Panc1 (cell line): ENCODE measurements around the gene ZFR2. TPM values are rescaled to one million over a fixed set of nuclear protein-coding genes. Genes with fewer than 3 reads are reported as not detected.

Experiments used
- ATAC-seq: fragments of 200-7000 bp; cut with Tn5 transposase; 2 replicates; pipeline ENCODE4 v1.9.1; 2020; ENCODE audit warnings: mild to moderate bottlenecking, moderate library complexity
- BruUV-seq: library from RNA; stranded (reverse); fragments of 400-500 nt; replicated peaks from 2 replicates; lab custom pipeline; 2021; lab: Mats Ljungman, UMichigan
- CTCF ChIA-PET: fragments of 300-600 bp; sonication (Branson Sonifier 250); formaldehyde crosslinking; loops from one replicate; lab custom pipeline; 2022; ENCODE audit warnings: antibody characterized with exemption; lab: Charles Lee
- POLR2A ChIA-PET: fragments of 300-600 bp; sonication (Branson Sonifier 250); formaldehyde crosslinking; loops from one replicate; lab custom pipeline; 2022; ENCODE audit warnings: antibody characterized with exemption; lab: Charles Lee
- DNase-seq: peaks from one replicate; pipeline ENCODE4 v3.0.0-alpha.2; 2010; ENCODE audit warnings: low read depth, low spot score
- H3K27ac ChIP-seq: 2 replicates; pipeline ENCODE4 v1.5.1; 2011; ENCODE audit warnings: mild to moderate bottlenecking, low read length, inconsistent platforms
- H3K27me3 ChIP-seq: fragments of 200-500 bp; sonication (Bioruptor generic); 2 replicates; pipeline ENCODE4 v1.6.0; 2014; ENCODE audit warnings: low read length, inconsistent platforms; ENCODE audit not compliant: control insufficient read depth, insufficient read depth
- H3K36me3 ChIP-seq: fragments of 200-500 bp; sonication (Bioruptor generic); 2 replicates; pipeline ENCODE4 v1.5.1; 2014; ENCODE audit warnings: inconsistent platforms, mild to moderate bottlenecking, low read length, moderate library complexity; ENCODE audit not compliant: control insufficient read depth, insufficient read depth
- H3K4me1 ChIP-seq: 2 replicates; pipeline ENCODE4 v1.5.1; 2011; ENCODE audit warnings: inconsistent platforms, mild to moderate bottlenecking, low read length, moderate library complexity; ENCODE audit not compliant: control insufficient read depth, insufficient read depth
- H3K4me3 ChIP-seq, 2 experiments: 2 replicates each; pipeline ENCODE4 v1.5.1; 2011 to 2012; ENCODE audit warnings: low read depth in 2 of 2, low read length in 2 of 2, mild to moderate bottlenecking in 2 of 2, inconsistent platforms in 1 of 2, moderate library complexity in 1 of 2
- H3K9me3 ChIP-seq: fragments of 200-500 bp; sonication (Bioruptor generic); 2 replicates; pipeline ENCODE4 v1.5.1; 2014; ENCODE audit warnings: low read depth, mild to moderate bottlenecking, inconsistent platforms, low read length, moderate library complexity; ENCODE audit not compliant: control insufficient read depth, insufficient read depth
- POLR2AphosphoS5 ChIP-seq: IDR thresholded peaks from 2 replicates; pipeline ENCODE4 v1.6.1; 2012; ENCODE audit warnings: mild to moderate bottlenecking, low read depth, low read length, moderate library complexity
- SIN3A ChIP-seq: IDR thresholded peaks from 2 replicates; pipeline ENCODE4 v1.6.1; 2012; ENCODE audit warnings: low read depth, mild to moderate bottlenecking, low read length, moderate library complexity, borderline replicate concordance; ENCODE audit not compliant: insufficient read depth
- TCF7L2 ChIP-seq: IDR thresholded peaks from 2 replicates; pipeline ENCODE4 v1.6.1; 2011; ENCODE audit warnings: mild to moderate bottlenecking, low read depth, low read length, inconsistent platforms
- in situ Hi-C: cut with HindIII; loops from 2 replicates; pipeline ENCODE4 v1.10.0; 2016; ENCODE audit warnings: low sequenced_read_pairs, low pct_unique_long_range_greater_than_20kb
- intact Hi-C: fragments of 100-400 bp; cut with micrococcal nuclease; formaldehyde crosslinking; loops from one replicate; pipeline ENCODE4 v1.10.0; 2022; ENCODE audit not compliant: unreplicated experiment
- total RNA-seq: library from RNA; stranded (reverse); gene quantifications from one replicate; pipeline ENCODE4 v1.2.1, GENCODE V29; 2021; ENCODE audit not compliant: unreplicated experiment
- TF ChIP-seq, protein P1 (sequence below), 2 experiments: IDR thresholded peaks; 2 replicates each; pipeline ENCODE4 v1.6.1; 2011 to 2012; ENCODE audit warnings: low read depth in 2 of 2, control low read depth in 1 of 2, low read length in 1 of 2, mild to moderate bottlenecking in 1 of 2, moderate library complexity in 1 of 2; ENCODE audit not compliant: insufficient read depth in 1 of 2
- TF ChIP-seq, protein P2 (sequence below): fragments of 450-650 bp; IDR thresholded peaks from 2 replicates; pipeline ENCODE4 v1.5.1; 2017; ENCODE audit warnings: mild to moderate bottlenecking

ZFR2 gene
- total RNA-seq, 1 experiment from 2014 or later = 0.74 TPM

DNA sequence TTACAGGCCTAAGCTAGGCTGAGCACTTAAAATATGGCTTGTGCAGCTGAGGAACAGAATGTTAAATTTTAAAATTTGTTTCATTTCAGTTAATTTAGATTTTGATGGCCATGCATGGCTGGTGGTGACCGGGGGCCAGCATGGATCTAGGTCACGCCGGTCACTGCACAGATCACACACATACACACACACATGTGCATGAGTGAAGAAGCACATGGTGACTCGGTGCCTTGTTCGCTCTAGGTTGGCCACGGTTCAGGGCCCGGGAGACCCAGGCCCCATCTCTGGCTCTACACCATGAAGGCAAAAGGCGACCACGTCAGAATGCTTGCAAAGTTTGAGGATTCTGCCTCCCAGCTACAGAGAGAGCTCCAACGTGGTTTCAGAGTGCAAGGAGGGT lies 28.0 kb downstream of the ZFR2 start:
- H3K27me3 ChIP-seq = no peaks in the 10 kb centered on the region
- ATAC-seq (no peak), DNase-seq (no peak)
- no peaks in the 10 kb centered on the region for H3K36me3 ChIP-seq
- H3K4me3 ChIP-seq = no peak overlapping the region
- H3K9me3 ChIP-seq = no peaks in the 10 kb centered on the region
- intact Hi-C loops (no loop called here), in situ Hi-C loops (no loop called here)
- CTCF ChIA-PET = no interaction called here
- H3K4me1 ChIP-seq = no peaks in the 10 kb centered on the region
- TF ChIP-seq, protein P1, sequence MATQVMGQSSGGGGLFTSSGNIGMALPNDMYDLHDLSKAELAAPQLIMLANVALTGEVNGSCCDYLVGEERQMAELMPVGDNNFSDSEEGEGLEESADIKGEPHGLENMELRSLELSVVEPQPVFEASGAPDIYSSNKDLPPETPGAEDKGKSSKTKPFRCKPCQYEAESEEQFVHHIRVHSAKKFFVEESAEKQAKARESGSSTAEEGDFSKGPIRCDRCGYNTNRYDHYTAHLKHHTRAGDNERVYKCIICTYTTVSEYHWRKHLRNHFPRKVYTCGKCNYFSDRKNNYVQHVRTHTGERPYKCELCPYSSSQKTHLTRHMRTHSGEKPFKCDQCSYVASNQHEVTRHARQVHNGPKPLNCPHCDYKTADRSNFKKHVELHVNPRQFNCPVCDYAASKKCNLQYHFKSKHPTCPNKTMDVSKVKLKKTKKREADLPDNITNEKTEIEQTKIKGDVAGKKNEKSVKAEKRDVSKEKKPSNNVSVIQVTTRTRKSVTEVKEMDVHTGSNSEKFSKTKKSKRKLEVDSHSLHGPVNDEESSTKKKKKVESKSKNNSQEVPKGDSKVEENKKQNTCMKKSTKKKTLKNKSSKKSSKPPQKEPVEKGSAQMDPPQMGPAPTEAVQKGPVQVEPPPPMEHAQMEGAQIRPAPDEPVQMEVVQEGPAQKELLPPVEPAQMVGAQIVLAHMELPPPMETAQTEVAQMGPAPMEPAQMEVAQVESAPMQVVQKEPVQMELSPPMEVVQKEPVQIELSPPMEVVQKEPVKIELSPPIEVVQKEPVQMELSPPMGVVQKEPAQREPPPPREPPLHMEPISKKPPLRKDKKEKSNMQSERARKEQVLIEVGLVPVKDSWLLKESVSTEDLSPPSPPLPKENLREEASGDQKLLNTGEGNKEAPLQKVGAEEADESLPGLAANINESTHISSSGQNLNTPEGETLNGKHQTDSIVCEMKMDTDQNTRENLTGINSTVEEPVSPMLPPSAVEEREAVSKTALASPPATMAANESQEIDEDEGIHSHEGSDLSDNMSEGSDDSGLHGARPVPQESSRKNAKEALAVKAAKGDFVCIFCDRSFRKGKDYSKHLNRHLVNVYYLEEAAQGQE (IDR thresholded peaks at IDR 0.05; ENCODE audit: insufficient read depth in 1 of 2, low read depth in 2 of 2, low read length in 1 of 2) = no peak
- TF ChIP-seq POLR2AphosphoS5 (no peak), TCF7L2 (no peak), SIN3A (no peak)
- TF ChIP-seq, protein P2, sequence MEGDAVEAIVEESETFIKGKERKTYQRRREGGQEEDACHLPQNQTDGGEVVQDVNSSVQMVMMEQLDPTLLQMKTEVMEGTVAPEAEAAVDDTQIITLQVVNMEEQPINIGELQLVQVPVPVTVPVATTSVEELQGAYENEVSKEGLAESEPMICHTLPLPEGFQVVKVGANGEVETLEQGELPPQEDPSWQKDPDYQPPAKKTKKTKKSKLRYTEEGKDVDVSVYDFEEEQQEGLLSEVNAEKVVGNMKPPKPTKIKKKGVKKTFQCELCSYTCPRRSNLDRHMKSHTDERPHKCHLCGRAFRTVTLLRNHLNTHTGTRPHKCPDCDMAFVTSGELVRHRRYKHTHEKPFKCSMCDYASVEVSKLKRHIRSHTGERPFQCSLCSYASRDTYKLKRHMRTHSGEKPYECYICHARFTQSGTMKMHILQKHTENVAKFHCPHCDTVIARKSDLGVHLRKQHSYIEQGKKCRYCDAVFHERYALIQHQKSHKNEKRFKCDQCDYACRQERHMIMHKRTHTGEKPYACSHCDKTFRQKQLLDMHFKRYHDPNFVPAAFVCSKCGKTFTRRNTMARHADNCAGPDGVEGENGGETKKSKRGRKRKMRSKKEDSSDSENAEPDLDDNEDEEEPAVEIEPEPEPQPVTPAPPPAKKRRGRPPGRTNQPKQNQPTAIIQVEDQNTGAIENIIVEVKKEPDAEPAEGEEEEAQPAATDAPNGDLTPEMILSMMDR = no peak
- no TSS peak for BruUV-seq
- no peak overlapping the region for H3K27ac ChIP-seq
- POLR2A ChIA-PET = no interaction called here

DNA sequence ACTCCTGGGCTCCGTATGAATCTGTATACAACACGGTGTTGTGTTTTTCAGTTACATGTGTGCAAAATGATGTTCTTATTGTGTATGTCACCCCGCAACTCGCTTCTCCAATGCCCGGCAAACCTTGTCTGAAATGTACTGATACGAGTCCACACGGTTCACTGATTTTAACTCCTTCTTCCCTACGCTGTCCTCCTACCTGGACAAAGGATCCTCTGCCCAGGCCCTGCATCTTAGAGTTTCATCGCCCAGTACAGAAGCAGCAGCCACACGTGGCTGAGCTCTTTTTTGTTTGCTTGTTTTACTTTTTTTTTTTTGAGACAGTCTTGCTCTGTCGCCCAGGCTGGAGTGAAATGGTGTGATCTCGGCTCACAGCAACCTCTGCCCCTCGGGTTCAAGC lies 28.9 kb downstream of the ZFR2 start:
- Histone ChIP-seq H3K27ac (no peak overlapping the region), H3K9me3 (no peaks in the 10 kb centered on the region), H3K27me3 (no peaks in the 10 kb centered on the region), H3K4me1 (no peaks in the 10 kb centered on the region), H3K36me3 (no peaks in the 10 kb centered on the region), H3K4me3 (no peak overlapping the region)
- intact Hi-C loops (no loop called here), in situ Hi-C loops (no loop called here)
- POLR2A ChIA-PET = no interaction called here
- no TSS peak for BruUV-seq
- ATAC-seq (no peak), DNase-seq (no peak)
- TF ChIP-seq POLR2AphosphoS5 (no peak), SIN3A (no peak), TCF7L2 (no peak)
- TF ChIP-seq, protein P1 (IDR thresholded peaks at IDR 0.05; ENCODE audit: insufficient read depth in 1 of 2, low read depth in 2 of 2, low read length in 1 of 2) = no peak
- TF ChIP-seq, protein P2 = no peak
- CTCF ChIA-PET = no interaction called here
